Activated T-cell treated with anti-CD3 and anti-CD28 coated beads, Interleukin-2, amount 50 U/mL, for 24 hours (primary cell): ENCODE data around the gene DAZ1.
"Not testable (repeated sequence)": the region's sequence is repeated elsewhere in the genome, so short reads cannot be mapped to it uniquely, and the experiment has no call there.

Experiments
- DNase-seq: peaks from one replicate; pipeline ENCODE4 v3.0.0-alpha.2; 2020
- H3K27ac Mint-ChIP-seq: 2 replicates; pipeline ENCODE4 v1.8.0; 2020; ENCODE audit warnings: mild to moderate bottlenecking, mixed read lengths
- H3K27me3 Mint-ChIP-seq: 2 replicates; pipeline ENCODE4 v1.8.0; 2020; ENCODE audit warnings: mixed read lengths
- H3K36me3 Mint-ChIP-seq: 2 replicates; pipeline ENCODE4 v1.8.0; 2020; ENCODE audit warnings: low read depth, mixed read lengths
- H3K4me1 Mint-ChIP-seq: 2 replicates; pipeline ENCODE4 v1.8.0; 2020; ENCODE audit warnings: low read depth, mixed read lengths
- H3K4me3 Mint-ChIP-seq: 2 replicates; pipeline ENCODE4 v1.8.0; 2020; ENCODE audit warnings: mild to moderate bottlenecking, moderate library complexity, mixed read lengths
- H3K9me3 Mint-ChIP-seq: 2 replicates; pipeline ENCODE4 v1.8.0; 2020; ENCODE audit warnings: mixed read lengths

The DAZ1 gene

DNA sequence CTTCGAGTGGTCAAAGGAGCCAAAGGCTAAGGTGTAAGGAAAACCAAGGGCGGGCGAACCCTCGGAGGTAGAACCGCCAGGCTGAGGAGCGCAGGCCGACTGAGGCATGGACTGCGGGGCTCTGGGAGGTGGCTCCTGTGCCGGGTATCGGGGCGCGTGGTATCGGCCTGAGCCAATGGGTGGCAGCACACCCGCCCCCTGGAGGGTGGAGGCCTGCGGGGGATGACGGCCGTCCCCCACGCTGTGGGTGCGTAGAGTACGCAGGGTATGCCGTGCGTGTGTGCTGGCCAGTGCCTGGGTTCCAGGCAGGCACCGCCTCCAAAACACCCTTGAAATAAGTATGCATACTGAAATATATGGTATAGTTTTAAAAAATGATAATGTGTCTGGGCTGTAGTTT lies at the start of gene DAZ1:
Gene DAZ1, minus strand, starts transcription at position 101 of the 400 bp plus-strand sequence. CDS start 208 bp downstream, outside the sequence.
- H3K36me3 Mint-ChIP-seq, DNase-seq, H3K9me3 Mint-ChIP-seq, H3K27ac Mint-ChIP-seq, H3K27me3 Mint-ChIP-seq, H3K4me1 Mint-ChIP-seq, H3K4me3 Mint-ChIP-seq: not testable (repeated sequence)

DNA sequence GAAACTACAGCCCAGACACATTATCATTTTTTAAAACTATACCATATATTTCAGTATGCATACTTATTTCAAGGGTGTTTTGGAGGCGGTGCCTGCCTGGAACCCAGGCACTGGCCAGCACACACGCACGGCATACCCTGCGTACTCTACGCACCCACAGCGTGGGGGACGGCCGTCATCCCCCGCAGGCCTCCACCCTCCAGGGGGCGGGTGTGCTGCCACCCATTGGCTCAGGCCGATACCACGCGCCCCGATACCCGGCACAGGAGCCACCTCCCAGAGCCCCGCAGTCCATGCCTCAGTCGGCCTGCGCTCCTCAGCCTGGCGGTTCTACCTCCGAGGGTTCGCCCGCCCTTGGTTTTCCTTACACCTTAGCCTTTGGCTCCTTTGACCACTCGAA lies 20.4 kb upstream of the DAZ1 start, which contains the start of gene DAZ2:
Gene DAZ2, plus strand, starts transcription at position 301 of the 400 bp plus-strand sequence. CDS start 208 bp downstream, outside the sequence.
- not testable (repeated sequence) for DNase-seq, H3K9me3 Mint-ChIP-seq, H3K27me3 Mint-ChIP-seq, H3K27ac Mint-ChIP-seq, H3K4me3 Mint-ChIP-seq, H3K36me3 Mint-ChIP-seq, H3K4me1 Mint-ChIP-seq

DNA sequence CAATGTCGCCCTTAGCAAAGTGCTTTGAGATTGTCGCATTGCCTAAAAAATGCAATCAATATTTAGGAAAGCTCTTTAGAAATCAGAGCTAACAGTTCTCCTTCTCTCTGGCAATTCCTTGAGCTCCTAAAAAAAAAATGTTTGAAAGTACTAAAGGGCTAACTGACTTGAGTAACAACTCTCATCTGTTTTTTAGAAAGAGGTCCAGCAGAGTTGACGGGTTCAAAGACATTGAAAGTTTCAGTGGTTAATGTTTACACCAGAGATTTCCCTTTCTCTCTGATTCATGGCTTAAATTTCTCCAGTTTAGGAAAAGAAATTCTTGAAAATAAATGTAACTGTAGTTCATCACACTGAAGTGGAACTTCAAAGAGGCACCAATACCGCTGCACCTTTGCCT lies 11.9 kb upstream of the DAZ1 start:
- not testable (repeated sequence) for H3K4me3 Mint-ChIP-seq, H3K27me3 Mint-ChIP-seq, H3K4me1 Mint-ChIP-seq, H3K36me3 Mint-ChIP-seq, H3K27ac Mint-ChIP-seq, H3K9me3 Mint-ChIP-seq, DNase-seq

DNA sequence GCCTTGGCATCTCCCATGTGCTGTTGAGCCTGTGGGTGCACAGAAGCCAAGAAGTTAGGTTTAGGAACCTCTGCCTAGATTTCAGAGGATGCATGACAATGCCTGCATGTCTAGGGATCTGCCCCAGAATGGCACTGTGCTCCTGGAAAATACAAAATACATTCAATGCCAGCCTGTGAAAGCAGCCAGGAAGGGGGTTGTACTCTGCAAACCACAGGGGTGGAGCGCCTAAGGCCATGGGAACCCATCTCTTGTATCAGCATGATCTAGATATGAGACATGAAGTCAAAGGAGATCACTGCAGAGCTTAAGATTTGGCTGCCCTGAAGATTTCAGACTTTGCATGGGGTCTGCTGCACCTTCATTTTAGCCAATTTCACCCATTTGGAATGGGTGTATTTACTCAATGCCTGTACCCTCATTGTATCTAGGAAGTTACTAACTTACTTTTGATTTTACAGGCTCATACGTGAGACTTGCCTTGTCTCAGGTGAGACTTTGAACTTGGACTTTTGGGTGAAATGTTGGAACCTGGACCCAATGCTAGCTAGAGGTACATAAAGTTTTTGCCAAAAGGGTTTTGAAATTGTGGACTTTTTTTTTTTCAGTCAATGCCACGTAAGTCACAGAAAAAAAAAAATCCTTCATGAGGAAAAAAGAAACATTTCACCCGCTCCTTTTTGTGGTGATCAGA lies 11.1 kb upstream of the DAZ1 start:
- H3K4me1 Mint-ChIP-seq, H3K27ac Mint-ChIP-seq, DNase-seq, H3K9me3 Mint-ChIP-seq, H3K4me3 Mint-ChIP-seq, H3K36me3 Mint-ChIP-seq, H3K27me3 Mint-ChIP-seq: not testable (repeated sequence)

- not testable (repeated sequence) for H3K36me3 Mint-ChIP-seq, H3K27ac Mint-ChIP-seq, H3K27me3 Mint-ChIP-seq, DNase-seq, H3K4me1 Mint-ChIP-seq, H3K4me3 Mint-ChIP-seq, H3K9me3 Mint-ChIP-seq
Measured at GRCh38 chrY:23207455-23207854, 8.6 kb upstream of the DAZ1 start.
